OCI-LY3 (cell line): Measurements from ENCODE around the gene LBR.

Experiments used
- H2AFZ ChIP-seq: fragments of 200-600, 300-600 bp; shearing (Covaris generic); 2 replicates; pipeline ENCODE4 v1.6.0; 2014; ENCODE audit warnings: antibody characterized with exemption, low read depth, low read length
- H3K27ac ChIP-seq: fragments of 200-600, 300-600 bp; sonication (generic); 2 replicates; pipeline ENCODE4 v1.5.1; 2014; ENCODE audit warnings: mild to moderate bottlenecking, low read length, moderate library complexity, mixed read lengths
- H3K27me3 ChIP-seq: fragments of 200-600, 300-600 bp; sonication (generic); 2 replicates; pipeline ENCODE4 v1.6.1; 2014; ENCODE audit warnings: low read depth, low read length, mixed read lengths
- H3K36me3 ChIP-seq: fragments of 200-600, 300-600 bp; sonication (generic); replicated peaks from 2 replicates; pipeline ENCODE3; 2014; ENCODE audit warnings: low read depth, low read length, mixed read lengths
- H3K4me1 ChIP-seq: fragments of 300-600, 200-600 bp; sonication (generic); 2 replicates; pipeline ENCODE4 v1.6.1; 2014; ENCODE audit warnings: low read length, mixed read lengths
- H3K4me2 ChIP-seq: fragments of 200-600, 300-600 bp; sonication (generic); 2 replicates; pipeline ENCODE4 v1.6.1; 2014; ENCODE audit warnings: low read length, mixed read lengths
- H3K4me3 ChIP-seq: fragments of 300-600, 200-600 bp; sonication (generic); 2 replicates; pipeline ENCODE4 v1.5.1; 2014; ENCODE audit warnings: antibody characterized with exemption, mild to moderate bottlenecking, low read length, moderate library complexity
- H3K79me2 ChIP-seq: fragments of 300-600, 200-600 bp; shearing (Covaris generic); 2 replicates; pipeline ENCODE4 v1.6.1; 2014; ENCODE audit warnings: mild to moderate bottlenecking, low read length, mixed read lengths
- H3K9ac ChIP-seq: fragments of 300-600, 200-600 bp; shearing (Covaris generic); 2 replicates; pipeline ENCODE4 v1.6.0; 2014; ENCODE audit warnings: mild to moderate bottlenecking, low read length, moderate library complexity
- H3K9me3 ChIP-seq: fragments of 200-600, 300-600 bp; shearing (Covaris generic); 2 replicates; pipeline ENCODE4 v1.6.1; 2014; ENCODE audit warnings: low read length, mixed read lengths; ENCODE audit not compliant: insufficient read depth
- H4K20me1 ChIP-seq: fragments of 200-600, 300-600 bp; sonication (generic); 2 replicates; pipeline ENCODE4 v1.6.1; 2016; ENCODE audit warnings: low read length, mixed read lengths; ENCODE audit not compliant: insufficient read depth
- CTCF ChIP-seq: fragments of 200-600, 300-600 bp; sonication (generic); IDR thresholded peaks from 2 replicates; pipeline ENCODE4 v1.5.1; 2014; ENCODE audit warnings: antibody characterized with exemption, low read length, low read depth
- EZH2phosphoT487 ChIP-seq: fragments of 200-600 bp; shearing (Covaris generic); IDR thresholded peaks from 2 replicates; pipeline ENCODE4 v1.6.1; 2018; ENCODE audit warnings: antibody characterized with exemption, mixed run types, low read depth

LBR gene

GRCh38 chr1:225450491-225451191 lies 22.8 kb upstream of the LBR start:
- H3K4me3 ChIP-seq = no peak overlapping the region
- no peaks in the 10 kb centered on the region for H3K79me2 ChIP-seq
- H3K27me3 ChIP-seq = peaks cover 3% of the 10 kb centered on the region; the same call in 1 of the 2 replicates
- H3K9ac ChIP-seq = no peak overlapping the region
- no peak overlapping the region for H2AFZ ChIP-seq
- no peak overlapping the region for H3K27ac ChIP-seq
- H3K4me2 ChIP-seq = no peak overlapping the region
- TF ChIP-seq CTCF (no peak), EZH2phosphoT487 (no peak)
- H4K20me1 ChIP-seq = no peaks in the 10 kb centered on the region
- H3K4me1 ChIP-seq = peaks cover 3% of the 10 kb centered on the region
- no peaks in the 10 kb centered on the region for H3K9me3 ChIP-seq
- H3K36me3 ChIP-seq = no peaks in the 10 kb centered on the region

GRCh38 chr1:225449774-225450173 lies 21.9 kb upstream of the LBR start:
- H3K36me3 ChIP-seq = no peaks in the 10 kb centered on the region
- peaks cover 11% of the 10 kb centered on the region for H3K4me1 ChIP-seq
- H3K9ac ChIP-seq = no peak overlapping the region
- H3K4me3 ChIP-seq = no peak overlapping the region
- H3K4me2 ChIP-seq = no peak overlapping the region
- no peaks in the 10 kb centered on the region for H4K20me1 ChIP-seq
- no peaks in the 10 kb centered on the region for H3K79me2 ChIP-seq
- no peaks in the 10 kb centered on the region for H3K9me3 ChIP-seq
- no peak for TF ChIP-seq CTCF
- no peak for TF ChIP-seq EZH2phosphoT487
- H3K27me3 ChIP-seq = peaks cover 3% of the 10 kb centered on the region; the same call in 1 of the 2 replicates
- no peak overlapping the region for H2AFZ ChIP-seq
- H3K27ac ChIP-seq = no peak overlapping the region

GRCh38 chr1:225449261-225449660 lies 21.4 kb upstream of the LBR start:
- TF ChIP-seq EZH2phosphoT487 (no peak), CTCF (no peak)
- no peak overlapping the region for H2AFZ ChIP-seq
- H3K9ac ChIP-seq = no peak overlapping the region
- peaks cover 3% of the 10 kb centered on the region; the same call in 1 of the 2 replicates for H3K27me3 ChIP-seq
- no peaks in the 10 kb centered on the region for H3K36me3 ChIP-seq
- no peaks in the 10 kb centered on the region for H4K20me1 ChIP-seq
- no peak overlapping the region for H3K27ac ChIP-seq
- no peak overlapping the region for H3K4me3 ChIP-seq
- peaks cover 15% of the 10 kb centered on the region for H3K4me1 ChIP-seq
- no peaks in the 10 kb centered on the region for H3K79me2 ChIP-seq
- no peak overlapping the region for H3K4me2 ChIP-seq
- no peaks in the 10 kb centered on the region for H3K9me3 ChIP-seq

- H4K20me1 ChIP-seq = no peaks in the 10 kb centered on the region
- H3K79me2 ChIP-seq = no peaks in the 10 kb centered on the region
- no peak overlapping the region for H2AFZ ChIP-seq
- no peaks in the 10 kb centered on the region for H3K9me3 ChIP-seq
- H3K4me2 ChIP-seq = no peak overlapping the region
- H3K4me1 ChIP-seq = peaks cover 18% of the 10 kb centered on the region
- H3K27me3 ChIP-seq = peaks cover 3% of the 10 kb centered on the region; the same call in 1 of the 2 replicates
- no peak overlapping the region for H3K9ac ChIP-seq
- H3K36me3 ChIP-seq = no peaks in the 10 kb centered on the region
- no peak overlapping the region for H3K27ac ChIP-seq
- no peak for TF ChIP-seq EZH2phosphoT487
- H3K4me3 ChIP-seq = no peak overlapping the region
These were observed 20.4 kb upstream of the LBR start for GRCh38 chr1:225448146-225448805.
